ENCODE results near the gene CTDP1. TPM values are rescaled to one million over a fixed set of nuclear protein-coding genes. Genes with fewer than 3 reads are reported as not detected.

Gene CTDP1
- polyA plus RNA-seq, 1 donor (not counting 4 experiments of a cell fraction or from before 2014, with no cell fraction given), result 9.2 TPM

DNA sequence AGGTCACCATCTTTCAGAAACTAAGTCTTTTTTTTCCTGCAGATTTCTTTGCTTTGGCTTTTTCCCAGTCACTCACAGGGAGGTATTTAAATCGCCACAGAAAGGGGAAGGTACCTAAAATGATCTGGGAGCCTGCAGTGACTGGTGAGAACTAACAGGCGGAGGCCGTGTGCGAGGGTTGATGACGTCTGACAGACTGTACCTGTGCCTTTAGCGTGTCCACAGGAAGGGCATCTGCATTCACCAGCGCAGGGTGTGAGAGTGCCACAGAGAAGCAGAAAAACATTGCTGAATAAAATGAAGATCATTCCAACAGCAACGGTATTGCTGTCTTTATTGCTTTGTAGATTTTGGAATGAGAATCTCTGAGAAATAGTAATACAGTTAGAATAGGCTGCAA is 5.7 kb downstream of the CTDP1 start:
- Histone ChIP-seq H3K4me1 (ENCODE audit: control insufficient read depth, extremely low read depth, insufficient read depth, low read length) (peaks cover 13% of the 10 kb centered on the region), H3K4me3 (ENCODE audit: control insufficient read depth in 2 of 3, extremely low read depth in 1 of 3, insufficient read depth in 2 of 3, low read depth in 1 of 3, low read length in 3 of 3) (no peak overlapping the region), H3K9me1 (ENCODE audit: control insufficient read depth, extremely low read depth, insufficient read depth, low read length) (peaks cover 2% of the 10 kb centered on the region), H3K4me2 (ENCODE audit: control insufficient read depth, extremely low read depth, insufficient read depth, low read depth, low read length) (no peak overlapping the region), H4K20me1 (ENCODE audit: control insufficient read depth, extremely low read depth, insufficient read depth, low read length) (peaks cover 33% of the 10 kb centered on the region), H3K9ac (ENCODE audit: control insufficient read depth, extremely low read depth, insufficient read depth, low read length) (no peak overlapping the region), H3K9me3 (ENCODE audit: control insufficient read depth, low read depth, low read length) (no peaks in the 10 kb centered on the region), H2AFZ (ENCODE audit: control insufficient read depth, low read length) (no peak overlapping the region), H3K27ac (ENCODE audit: control insufficient read depth, insufficient read depth, low read length) (no peak overlapping the region), H3K27me3 (ENCODE audit: control insufficient read depth, extremely low read depth, insufficient read depth, low read length) (no peaks in the 10 kb centered on the region), H3K36me3 (ENCODE audit: control insufficient read depth in 2 of 2, extremely low read depth in 1 of 2, insufficient read depth in 2 of 2, low read length in 2 of 2) (peaks cover 3 to 10% of the 10 kb centered on the region in 2 experiments), H3K79me2 (ENCODE audit: control insufficient read depth, insufficient read depth, low read length) (peaks cover 92% of the 10 kb centered on the region)
- TF ChIP-seq EZH2 (IDR thresholded peaks at IDR 0.05; ENCODE audit: low read length), result no peak
- TF ChIP-seq, protein P1, sequence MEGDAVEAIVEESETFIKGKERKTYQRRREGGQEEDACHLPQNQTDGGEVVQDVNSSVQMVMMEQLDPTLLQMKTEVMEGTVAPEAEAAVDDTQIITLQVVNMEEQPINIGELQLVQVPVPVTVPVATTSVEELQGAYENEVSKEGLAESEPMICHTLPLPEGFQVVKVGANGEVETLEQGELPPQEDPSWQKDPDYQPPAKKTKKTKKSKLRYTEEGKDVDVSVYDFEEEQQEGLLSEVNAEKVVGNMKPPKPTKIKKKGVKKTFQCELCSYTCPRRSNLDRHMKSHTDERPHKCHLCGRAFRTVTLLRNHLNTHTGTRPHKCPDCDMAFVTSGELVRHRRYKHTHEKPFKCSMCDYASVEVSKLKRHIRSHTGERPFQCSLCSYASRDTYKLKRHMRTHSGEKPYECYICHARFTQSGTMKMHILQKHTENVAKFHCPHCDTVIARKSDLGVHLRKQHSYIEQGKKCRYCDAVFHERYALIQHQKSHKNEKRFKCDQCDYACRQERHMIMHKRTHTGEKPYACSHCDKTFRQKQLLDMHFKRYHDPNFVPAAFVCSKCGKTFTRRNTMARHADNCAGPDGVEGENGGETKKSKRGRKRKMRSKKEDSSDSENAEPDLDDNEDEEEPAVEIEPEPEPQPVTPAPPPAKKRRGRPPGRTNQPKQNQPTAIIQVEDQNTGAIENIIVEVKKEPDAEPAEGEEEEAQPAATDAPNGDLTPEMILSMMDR (optimal IDR thresholded peaks at IDR 0.05 in 1 of 3, IDR thresholded peaks at IDR 0.05 in 1 of 3, conservative IDR thresholded peaks at IDR 0.05 in 1 of 3; ENCODE audit: extremely low read depth in 1 of 3, insufficient read depth in 2 of 3, low read length in 3 of 3), result no peak
- dilution Hi-C loops (cut with MboI; ENCODE audit: extremely low pct_ligation_motif_present, low sequenced_read_pairs), result no loop called here
- DNase-seq (ENCODE audit: low read depth, low spot score), result no peak
- no peak for FAIRE-seq

DNA sequence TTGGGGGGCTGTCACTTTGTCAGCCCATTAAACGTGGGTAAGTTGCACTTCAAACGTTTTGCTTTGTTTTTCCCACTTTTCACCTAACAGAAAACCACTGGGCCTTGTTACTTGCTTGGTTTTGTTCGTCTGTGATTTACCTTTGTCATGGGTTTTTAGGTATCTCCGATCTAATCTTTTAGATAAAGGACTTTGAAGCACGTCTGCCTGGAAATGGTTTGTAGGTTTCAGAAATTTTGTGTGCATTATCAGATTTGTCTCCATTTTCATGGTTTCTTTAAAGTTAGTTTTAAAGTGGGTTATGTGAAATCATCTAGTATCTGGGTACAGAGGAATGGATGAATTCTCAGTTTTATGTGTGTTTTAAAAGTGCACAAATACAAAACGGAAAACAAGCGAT is 6.4 kb downstream of the CTDP1 start:
- Histone ChIP-seq H3K9me1 (ENCODE audit: control insufficient read depth, extremely low read depth, insufficient read depth, low read length) (no peaks in the 10 kb centered on the region), H3K4me1 (ENCODE audit: control insufficient read depth, extremely low read depth, insufficient read depth, low read length) (peaks cover 8% of the 10 kb centered on the region), H2AFZ (ENCODE audit: control insufficient read depth, low read length) (no peak overlapping the region), H3K9ac (ENCODE audit: control insufficient read depth, extremely low read depth, insufficient read depth, low read length) (no peak overlapping the region), H3K79me2 (ENCODE audit: control insufficient read depth, insufficient read depth, low read length) (peaks cover 92% of the 10 kb centered on the region), H3K27me3 (ENCODE audit: control insufficient read depth, extremely low read depth, insufficient read depth, low read length) (no peaks in the 10 kb centered on the region), H3K27ac (ENCODE audit: control insufficient read depth, insufficient read depth, low read length) (no peak overlapping the region), H3K4me3 (ENCODE audit: control insufficient read depth in 2 of 3, extremely low read depth in 1 of 3, insufficient read depth in 2 of 3, low read depth in 1 of 3, low read length in 3 of 3) (no peak overlapping the region), H3K9me3 (ENCODE audit: control insufficient read depth, low read depth, low read length) (no peaks in the 10 kb centered on the region), H3K36me3 (ENCODE audit: control insufficient read depth in 2 of 2, extremely low read depth in 1 of 2, insufficient read depth in 2 of 2, low read length in 2 of 2) (peaks cover 3 to 10% of the 10 kb centered on the region in 2 experiments), H4K20me1 (ENCODE audit: control insufficient read depth, extremely low read depth, insufficient read depth, low read length) (peaks cover 33% of the 10 kb centered on the region), H3K4me2 (ENCODE audit: control insufficient read depth, extremely low read depth, insufficient read depth, low read depth, low read length) (no peak overlapping the region)
- DNase-seq (ENCODE audit: low read depth, low spot score) (no peak), FAIRE-seq (no peak)
- dilution Hi-C loops (cut with MboI; ENCODE audit: extremely low pct_ligation_motif_present, low sequenced_read_pairs), result no loop called here
- no peak for TF ChIP-seq EZH2 (IDR thresholded peaks at IDR 0.05; ENCODE audit: low read length)
- TF ChIP-seq, protein P1 (optimal IDR thresholded peaks at IDR 0.05 in 1 of 3, IDR thresholded peaks at IDR 0.05 in 1 of 3, conservative IDR thresholded peaks at IDR 0.05 in 1 of 3; ENCODE audit: extremely low read depth in 1 of 3, insufficient read depth in 2 of 3, low read length in 3 of 3), result no peak

All from keratinocyte (primary cell).